Loucy (cell line): ENCODE measurements around the gene BACH2.

Experiments used
- H2AFZ ChIP-seq: fragments of 200-600 bp; sonication (generic); 2 replicates; pipeline ENCODE4 v1.6.0; 2016; ENCODE audit warnings: antibody characterized with exemption, mild to moderate bottlenecking, low read length, moderate library complexity
- H3F3A ChIP-seq: fragments of 200-600 bp; 2 replicates; pipeline ENCODE4 v1.6.0; 2016; ENCODE audit warnings: antibody characterized with exemption, low read depth, mild to moderate bottlenecking
- H3K27me3 ChIP-seq: fragments of 200-600 bp; sonication (generic); 2 replicates; pipeline ENCODE4 v1.6.1; 2014; ENCODE audit warnings: low read length, mild to moderate bottlenecking; ENCODE audit not compliant: insufficient read depth, poor library complexity, severe bottlenecking
- H3K36me3 ChIP-seq: fragments of 200-600 bp; sonication (generic); 2 replicates; pipeline ENCODE4 v1.6.1; 2016; ENCODE audit warnings: low read length; ENCODE audit not compliant: insufficient read depth
- H3K4me1 ChIP-seq: fragments of 200-600 bp; sonication (generic); 2 replicates; pipeline ENCODE4 v1.5.1; 2014; ENCODE audit warnings: low read length, mild to moderate bottlenecking; ENCODE audit not compliant: insufficient read depth, poor library complexity, severe bottlenecking
- H3K4me2 ChIP-seq: fragments of 200-600 bp; sonication (generic); 2 replicates; pipeline ENCODE4 v1.6.0; 2014; ENCODE audit warnings: antibody characterized with exemption, low read length, low read depth, mild to moderate bottlenecking; ENCODE audit not compliant: poor library complexity, severe bottlenecking
- H3K4me3 ChIP-seq: fragments of 200-600 bp; sonication (generic); 2 replicates; pipeline ENCODE4 v1.5.1; 2014; ENCODE audit warnings: low read length, mild to moderate bottlenecking, mixed read lengths; ENCODE audit not compliant: poor library complexity, severe bottlenecking
- H3K79me2 ChIP-seq: fragments of 200-600 bp; sonication (generic); 2 replicates; pipeline ENCODE4 v1.6.1; 2014; ENCODE audit warnings: low read length; ENCODE audit not compliant: insufficient read depth
- H3K9ac ChIP-seq: fragments of 200-600 bp; sonication (generic); 2 replicates; pipeline ENCODE4 v1.6.0; 2014; ENCODE audit warnings: mild to moderate bottlenecking, low read depth, low read length, moderate library complexity; ENCODE audit not compliant: poor library complexity, severe bottlenecking
- H3K9me2 ChIP-seq: fragments of 200-600 bp; sonication (generic); replicated peaks from 2 replicates; pipeline ENCODE4 v1.6.1; 2016; ENCODE audit warnings: low read depth, low read length, mixed read lengths
- H3K9me3 ChIP-seq: fragments of 200-600 bp; sonication (generic); 2 replicates; pipeline ENCODE4 v1.6.1; 2014; ENCODE audit warnings: mild to moderate bottlenecking, antibody characterized with exemption, low read length, low read depth; ENCODE audit not compliant: insufficient read depth
- H4K20me1 ChIP-seq: fragments of 200-600 bp; sonication (generic); 2 replicates; pipeline ENCODE4 v1.6.0; 2014; ENCODE audit warnings: antibody characterized with exemption, low read length, mild to moderate bottlenecking; ENCODE audit not compliant: insufficient read depth, poor library complexity, severe bottlenecking
- CTCF ChIP-seq: fragments of 200-600 bp; sonication (generic); conservative IDR thresholded peaks from 2 replicates; pipeline ENCODE4 v1.5.1; 2014; ENCODE audit warnings: mild to moderate bottlenecking, antibody characterized with exemption, low read length
- EZH2phosphoT487 ChIP-seq: fragments of 200-600 bp; IDR thresholded peaks from 2 replicates; pipeline ENCODE4 v1.6.1; 2018; ENCODE audit warnings: antibody characterized with exemption, mild to moderate bottlenecking, moderate library complexity, borderline replicate concordance

The BACH2 gene

GRCh38 chr6:90003941-90004340 is 292.7 kb downstream of the BACH2 start:
- Histone ChIP-seq H2AFZ (no peak overlapping the region), H3K9me3 (no peaks in the 10 kb centered on the region), H3K4me3 (no peak overlapping the region), H3K79me2 (no peaks in the 10 kb centered on the region), H4K20me1 (no peaks in the 10 kb centered on the region), H3K9ac (no peak overlapping the region), H3K9me2 (no peaks in the 10 kb centered on the region), H3K4me1 (peaks cover 3% of the 10 kb centered on the region), H3K27me3 (no peaks in the 10 kb centered on the region), H3K36me3 (peaks cover 47% of the 10 kb centered on the region; the same call in 1 of the 2 replicates), H3F3A (no peaks in the 10 kb centered on the region), H3K4me2 (no peak overlapping the region)
- TF ChIP-seq CTCF (no peak), EZH2phosphoT487 (no peak)

GRCh38 chr6:90003069-90003795 is 293.4 kb downstream of the BACH2 start:
- Histone ChIP-seq H3K79me2 (no peaks in the 10 kb centered on the region), H3K4me3 (no peak overlapping the region), H3K9me3 (no peaks in the 10 kb centered on the region), H3K36me3 (peaks cover 44% of the 10 kb centered on the region; the same call in 1 of the 2 replicates), H3K9me2 (no peaks in the 10 kb centered on the region), H4K20me1 (no peaks in the 10 kb centered on the region), H3K4me2 (no peak overlapping the region), H3K27me3 (no peaks in the 10 kb centered on the region), H3F3A (no peaks in the 10 kb centered on the region), H3K9ac (no peak overlapping the region), H3K4me1 (no peaks in the 10 kb centered on the region), H2AFZ (no peak overlapping the region)
- TF ChIP-seq EZH2phosphoT487 (no peak), CTCF (no peak)

GRCh38 chr6:90000864-90001731 is 295.5 kb downstream of the BACH2 start:
- Histone ChIP-seq H3F3A (no peaks in the 10 kb centered on the region), H3K79me2 (no peaks in the 10 kb centered on the region), H3K4me3 (no peak overlapping the region), H3K9ac (no peak overlapping the region), H2AFZ (no peak overlapping the region), H3K9me3 (no peaks in the 10 kb centered on the region), H3K36me3 (peaks cover 30% of the 10 kb centered on the region; the same call in 1 of the 2 replicates), H3K4me1 (no peaks in the 10 kb centered on the region), H3K27me3 (no peaks in the 10 kb centered on the region), H3K9me2 (no peaks in the 10 kb centered on the region), H4K20me1 (no peaks in the 10 kb centered on the region), H3K4me2 (no peak overlapping the region)
- TF ChIP-seq EZH2phosphoT487, result no peak
- no peak for TF ChIP-seq CTCF
